ENCODE measurements around the gene CFAP299.

CFAP299 gene

GRCh38 chr4:80926891-80927290 lies 591.4 kb downstream of the CFAP299 start:
- FAIRE-seq = no peak
- no peak for DNase-seq (ENCODE audit: insufficient read length, low spot score)

GRCh38 chr4:80927420-80927819 lies 591.9 kb downstream of the CFAP299 start:
- DNase-seq (ENCODE audit: insufficient read length, low spot score) = no peak
- no peak for TF ChIP-seq CTCF (IDR thresholded peaks at IDR 0.05; ENCODE audit: insufficient read depth, missing control alignments)
- FAIRE-seq = no peak

More at GRCh38 chr4:80926891-80927290, 591.4 kb downstream of the CFAP299 start:
- TF ChIP-seq CTCF (IDR thresholded peaks at IDR 0.05; ENCODE audit: insufficient read depth, missing control alignments) = no peak

DNA sequence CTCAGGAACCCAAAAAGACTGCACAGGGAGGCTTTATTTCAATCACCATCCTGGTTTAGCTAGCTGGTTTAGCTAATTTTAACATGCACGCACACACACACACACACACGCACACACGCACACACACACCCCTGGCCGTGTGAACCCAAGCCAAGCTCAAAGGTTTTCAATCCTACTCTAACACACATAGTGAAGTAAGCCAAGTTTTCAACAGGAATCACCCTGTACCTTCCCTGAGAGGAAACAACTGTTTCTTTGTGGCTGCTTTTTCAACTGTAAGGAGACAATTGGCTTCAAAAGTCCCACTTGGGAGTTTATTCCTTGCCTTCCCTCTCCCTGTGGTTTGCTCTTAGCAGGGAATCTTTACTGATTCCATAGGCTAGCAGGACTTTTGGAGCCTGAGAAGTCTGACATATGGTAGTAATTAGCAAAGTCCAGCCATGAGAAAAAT lies 596.1 kb downstream of the CFAP299 start:
- no peak for TF ChIP-seq CTCF (IDR thresholded peaks at IDR 0.05; ENCODE audit: insufficient read depth, missing control alignments)
- no peak for DNase-seq (ENCODE audit: insufficient read length, low spot score)
- FAIRE-seq = no peak

GRCh38 chr4:80948141-80948540 lies 612.6 kb downstream of the CFAP299 start:
- FAIRE-seq (no peak), DNase-seq (ENCODE audit: insufficient read length, low spot score) (no peak)
- TF ChIP-seq CTCF (IDR thresholded peaks at IDR 0.05; ENCODE audit: insufficient read depth, missing control alignments) = no peak

GRCh38 chr4:80948995-80949394 lies 613.5 kb downstream of the CFAP299 start:
- no peak for TF ChIP-seq CTCF (IDR thresholded peaks at IDR 0.05; ENCODE audit: insufficient read depth, missing control alignments)
- FAIRE-seq (no peak), DNase-seq (ENCODE audit: insufficient read length, low spot score) (no peak)

DNA sequence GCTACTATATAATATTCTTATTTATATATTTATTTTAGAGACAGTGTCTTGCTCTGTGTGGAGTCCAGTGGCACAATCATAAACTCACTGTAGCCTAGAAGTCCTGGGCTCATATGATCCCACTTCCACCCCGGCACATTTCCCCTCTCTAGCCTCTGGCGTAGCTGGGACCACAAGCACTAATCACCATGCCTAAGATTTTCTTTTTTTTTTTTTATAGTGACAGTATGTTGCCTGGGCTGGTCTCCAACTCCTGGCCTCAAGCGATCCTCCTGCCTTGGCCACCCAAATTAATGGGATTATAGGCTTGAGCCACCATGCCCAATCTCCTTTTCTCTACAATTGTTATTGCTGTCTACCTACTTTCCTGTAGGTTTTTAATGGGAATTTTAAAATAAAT lies 620.9 kb downstream of the CFAP299 start:
- TF ChIP-seq CTCF (IDR thresholded peaks at IDR 0.05; ENCODE audit: insufficient read depth, missing control alignments) = no peak
- no peak for DNase-seq (ENCODE audit: insufficient read length, low spot score)
- FAIRE-seq = no peak

GRCh38 chr4:80963051-80963450 lies 627.5 kb downstream of the CFAP299 start:
- no peak for TF ChIP-seq CTCF (IDR thresholded peaks at IDR 0.05; ENCODE audit: insufficient read depth, missing control alignments)
- FAIRE-seq (no peak), DNase-seq (ENCODE audit: insufficient read length, low spot score) (no peak)

All from D721Med (cell line).